ENCODE results near the gene XRCC4. TPM values are rescaled to one million over a fixed set of nuclear protein-coding genes. Genes with fewer than 3 reads are reported as not detected.

The XRCC4 gene
- total and polyA plus RNA-seq, 2 of the 13 experiments (the other 11 are each of a cell fraction or from before 2014, with no cell fraction given): 2.8 to 12.6 TPM

- TF ChIP-seq XRCC5 (optimal IDR thresholded peaks at IDR 0.05; ENCODE audit: low read length) (peak; percentile 40), ELF4 (CRISPR knock-in tag; IDR thresholded peaks at IDR 0.05; ENCODE audit: borderline replicate concordance) (peak; percentile 99), MIXL1 (CRISPR knock-in tag; IDR thresholded peaks at IDR 0.05) (no peak), KLF12 (CRISPR knock-in tag; IDR thresholded peaks at IDR 0.05; ENCODE audit: borderline replicate concordance) (0 out of 2 replicates have a peak, but pooled peaks have one; percentile 24), FOXK1 (CRISPR knock-in tag; IDR thresholded peaks at IDR 0.05; ENCODE audit: borderline replicate concordance, low read depth) (peak; percentile 43; the same call in 1 of the 2 replicates), ZNF687 (CRISPR knock-in tag; IDR thresholded peaks at IDR 0.05) (peak; percentile 82), ZSCAN9 (CRISPR knock-in tag; IDR thresholded peaks at IDR 0.05; ENCODE audit: borderline replicate concordance) (no peak), MXI1 (IDR thresholded peaks at IDR 0.05; ENCODE audit: borderline replicate concordance, low read depth, low read length) (peak; percentile 68; the same call in 1 of the 3 replicates), CSRNP1 (CRISPR knock-in tag; IDR thresholded peaks at IDR 0.05) (peak; percentile 69; the same call in 1 of the 2 replicates), ZNF709 (CRISPR knock-in tag; IDR thresholded peaks at IDR 0.05) (peak; percentile 39; the same call in 1 of the 2 replicates), FOXP4 (CRISPR knock-in tag; IDR thresholded peaks at IDR 0.05) (peak; percentile 51; the same call in 1 of the 2 replicates), MED1 (CRISPR knock-in tag; IDR thresholded peaks at IDR 0.05) (peak; percentile 37; the same call in 1 of the 2 replicates), TFDP1 (CRISPR knock-in tag; IDR thresholded peaks at IDR 0.05; ENCODE audit: borderline replicate concordance) (peak; percentile 92)
These were observed at the start of gene XRCC4, which contains the start of gene TMEM167A (continued) for GRCh38 chr5:83076742-83077661.
